ENCODE measurements around the gene TMTC2.

The TMTC2 gene

DNA sequence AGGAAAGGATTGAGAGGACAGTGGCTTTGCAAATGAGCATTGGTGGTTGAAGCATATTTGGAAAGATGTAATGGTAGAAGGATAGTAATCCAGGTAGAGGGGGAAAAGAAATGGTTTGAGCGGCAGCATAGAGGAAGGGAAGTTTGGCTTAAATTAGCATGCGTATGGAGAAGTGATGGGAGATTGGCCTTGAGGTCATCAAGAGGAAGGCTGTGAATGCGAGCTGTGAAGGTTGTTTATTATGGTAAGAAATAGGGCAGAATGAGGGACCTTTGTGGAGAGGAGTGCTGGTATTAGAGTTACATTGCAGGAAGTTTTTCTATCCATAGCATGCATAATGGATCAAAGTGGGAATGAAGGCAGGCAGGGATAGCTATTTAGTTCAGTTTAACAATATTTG is 162.1 kb downstream of the TMTC2 start:
- DNase-seq, result no peak

DNA sequence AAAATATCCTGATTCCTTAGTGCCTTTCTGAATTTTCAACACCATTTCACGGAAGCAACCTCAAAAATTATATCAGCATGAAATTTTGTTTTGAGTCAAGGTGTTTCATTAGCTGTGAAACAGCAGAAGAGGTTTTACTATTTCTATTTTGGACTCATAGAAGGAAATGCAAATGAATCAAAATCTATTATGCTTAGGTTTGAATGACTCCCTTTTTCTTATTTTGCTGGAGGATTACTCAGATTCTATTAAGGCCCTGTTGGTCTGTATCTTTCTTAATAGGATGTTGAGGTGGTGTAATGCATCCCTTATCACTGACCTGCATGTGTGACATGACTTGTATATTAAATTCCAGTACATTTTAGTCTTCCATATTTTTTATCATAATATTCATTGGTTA is 165.8 kb downstream of the TMTC2 start:
- DNase-seq, result no peak

- no peak for DNase-seq
Observed at GRCh38 chr12:82855872-82856271, 169.2 kb downstream of the TMTC2 start.

DNA sequence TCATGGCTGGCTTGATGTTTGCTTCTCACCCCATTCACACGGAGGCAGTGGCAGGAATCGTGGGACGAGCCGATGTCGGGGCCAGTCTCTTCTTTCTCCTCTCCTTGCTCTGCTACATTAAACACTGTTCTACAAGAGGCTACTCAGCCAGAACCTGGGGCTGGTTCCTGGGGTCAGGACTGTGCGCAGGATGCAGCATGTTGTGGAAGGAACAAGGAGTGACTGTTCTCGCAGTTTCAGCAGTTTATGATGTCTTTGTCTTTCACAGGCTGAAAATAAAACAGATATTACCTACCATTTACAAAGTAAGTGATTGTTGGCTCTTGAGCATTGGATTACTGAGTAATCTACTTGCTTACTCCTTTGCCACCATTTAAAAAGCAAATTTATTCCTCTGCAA is 170.6 kb downstream of the TMTC2 start:
- no peak for DNase-seq

DNA sequence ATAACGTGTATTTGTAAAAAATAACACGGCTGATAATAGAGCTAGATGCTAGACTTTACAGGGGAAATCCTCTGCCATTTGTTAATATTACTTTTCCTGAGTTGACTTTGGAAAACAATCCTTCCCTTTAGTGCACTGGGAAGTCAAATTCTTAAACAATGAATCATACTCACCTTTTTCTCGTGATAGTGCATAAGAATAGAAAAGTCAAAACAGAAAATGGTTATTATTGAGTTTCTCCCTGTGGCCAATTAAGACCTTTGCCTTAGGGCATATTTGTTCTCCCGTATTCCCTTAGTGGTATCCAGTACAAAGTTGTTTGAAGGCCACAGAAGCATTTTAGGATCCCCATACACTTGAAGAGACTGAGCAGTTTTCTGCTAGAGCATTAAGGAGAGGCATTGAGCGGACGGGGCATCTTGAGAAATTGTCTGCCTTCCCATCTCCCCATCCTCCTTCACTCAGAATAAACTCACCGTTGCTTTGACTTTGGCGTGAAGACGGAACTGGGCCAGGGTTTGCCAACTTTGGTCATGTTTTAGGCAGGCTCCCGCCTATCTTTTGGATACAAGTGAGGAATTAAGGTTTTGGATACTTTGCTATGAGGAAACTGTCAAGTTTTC is 171.3 kb downstream of the TMTC2 start:
- no peak for DNase-seq

DNA sequence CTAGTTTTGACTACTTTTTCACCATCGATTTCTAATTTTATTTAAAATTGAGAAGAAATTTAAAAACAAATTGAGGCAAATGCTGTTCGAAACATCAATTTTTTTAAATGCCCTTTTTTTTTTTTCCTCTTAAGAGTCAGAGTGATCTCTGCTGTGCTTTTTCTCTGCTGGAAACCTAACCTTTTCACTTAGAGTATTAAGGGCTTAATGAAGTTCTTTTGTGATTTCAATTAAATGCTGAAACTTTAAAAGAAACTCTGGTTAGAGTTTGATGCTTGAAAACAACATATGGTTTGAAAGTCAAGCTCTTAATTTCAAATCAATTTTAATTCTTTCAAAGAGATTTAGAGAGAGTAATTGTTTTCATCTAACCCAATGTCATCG is 171.8 kb downstream of the TMTC2 start:
- DNase-seq, result no peak

GRCh38 chr12:82862069-82862841 is 175.5 kb downstream of the TMTC2 start:
- DNase-seq, result no peak

DNA sequence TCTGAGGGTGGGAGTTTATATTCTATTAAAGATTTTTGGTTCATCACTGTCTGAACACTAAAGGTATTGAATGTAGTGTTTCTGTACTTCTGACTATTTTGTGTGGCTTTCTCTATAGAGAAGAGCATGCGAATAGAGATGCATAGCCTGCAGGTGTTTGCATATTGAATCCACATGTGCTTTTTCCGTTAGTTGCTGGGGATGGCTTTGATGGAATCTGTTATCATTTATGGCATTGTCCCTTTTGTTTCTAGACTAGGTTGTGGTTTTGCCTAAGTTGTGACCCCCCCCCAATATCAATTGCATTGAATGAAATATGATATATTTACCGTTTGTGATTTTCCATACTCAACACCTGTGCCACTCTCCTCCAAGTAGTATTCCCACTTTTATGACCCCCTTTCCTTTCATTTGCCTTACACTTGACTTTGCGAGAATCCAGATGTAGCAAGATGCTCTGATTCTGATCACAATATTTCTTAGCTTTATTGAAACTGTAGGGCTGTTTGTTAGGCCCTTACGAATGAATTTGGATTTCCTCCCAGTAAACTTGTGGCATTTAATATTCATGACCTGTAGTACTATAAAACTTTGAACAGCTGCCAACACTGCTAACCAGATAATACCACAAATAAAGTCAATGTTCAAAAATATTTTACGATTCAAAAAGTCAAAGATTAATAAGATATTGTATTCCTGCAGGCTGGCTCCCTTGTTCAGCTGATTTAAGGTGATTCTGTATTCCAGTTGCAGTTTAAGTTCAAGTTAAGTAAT is 176.4 kb downstream of the TMTC2 start:
- no peak for DNase-seq

DNA sequence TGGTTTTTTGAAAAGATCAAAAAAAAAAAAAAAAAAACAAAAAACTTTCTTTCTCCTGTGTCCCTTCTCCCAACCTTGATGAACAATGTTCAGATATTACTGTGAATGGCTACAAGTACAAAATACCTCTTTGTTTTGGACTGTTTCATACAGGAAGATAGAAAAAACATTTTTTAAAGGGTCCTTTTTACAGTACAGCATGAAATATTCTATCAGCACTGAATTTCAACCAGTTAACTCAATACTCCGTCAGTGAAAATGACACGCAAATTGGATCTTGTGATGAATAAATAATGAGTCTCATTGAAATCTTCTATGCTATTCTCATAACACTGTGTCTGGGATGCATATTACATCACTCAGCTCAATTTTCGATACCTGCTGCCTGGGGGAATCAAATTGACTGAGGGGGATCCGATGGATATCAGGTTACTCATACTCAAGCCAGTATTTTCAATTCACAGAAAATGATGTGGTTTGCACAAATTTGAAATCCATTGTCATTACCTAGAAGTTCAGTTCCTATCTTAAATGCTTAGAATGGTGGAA is 179.6 kb downstream of the TMTC2 start:
- DNase-seq, result no peak

DNA sequence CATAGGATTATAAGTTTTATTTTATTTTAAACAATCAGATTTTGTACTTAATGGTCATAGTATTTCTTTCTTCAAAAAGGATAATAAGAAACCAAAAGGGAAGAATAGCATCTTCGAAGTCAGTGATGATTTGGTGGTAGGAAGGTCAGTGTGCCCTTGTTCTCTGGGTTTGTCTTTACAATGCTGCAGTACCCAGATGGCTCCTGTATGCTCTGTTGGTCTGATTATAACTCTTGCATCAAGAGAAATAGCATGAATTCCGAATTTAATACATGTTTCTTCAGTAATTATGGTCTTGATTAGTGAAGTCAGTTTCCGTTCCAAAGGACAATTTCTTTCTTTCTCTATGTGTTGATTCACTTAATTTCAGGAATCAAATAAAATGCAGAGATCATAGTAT is 180.2 kb downstream of the TMTC2 start:
- DNase-seq, result no peak

GRCh38 chr12:82867762-82868500 is 181.2 kb downstream of the TMTC2 start:
- no peak for DNase-seq

DNA sequence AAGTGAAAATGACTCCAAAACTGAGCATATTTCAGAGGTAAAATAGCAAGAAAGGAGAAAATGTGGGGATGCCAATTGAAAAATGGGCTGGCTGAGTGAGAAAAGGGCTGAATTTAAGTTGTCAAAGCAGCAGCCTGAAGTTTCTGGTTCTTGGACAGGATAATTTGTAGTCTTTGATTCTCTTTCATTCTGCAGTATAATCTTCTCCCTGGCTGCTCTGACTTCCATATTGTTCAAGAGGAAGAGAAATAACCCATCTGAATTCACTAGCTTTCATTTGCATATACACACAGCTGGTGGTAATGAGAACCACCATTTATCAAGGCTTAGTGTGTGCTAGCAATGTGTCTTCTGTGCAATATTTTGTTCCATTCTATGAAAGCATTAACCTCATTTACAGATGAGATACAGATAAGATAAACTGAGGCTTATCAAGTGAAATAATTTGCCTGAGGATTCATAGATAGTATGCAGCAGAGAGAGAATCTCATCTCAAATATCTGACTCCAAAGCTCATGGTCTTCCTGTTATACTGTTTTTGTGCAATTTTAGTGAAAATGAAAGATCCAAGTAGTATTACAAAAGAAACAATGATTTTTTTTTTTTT is 184.2 kb downstream of the TMTC2 start:
- DNase-seq, result no peak

- no peak for DNase-seq
Observed at GRCh38 chr12:82872088-82872487, 185.4 kb downstream of the TMTC2 start.

- no peak for DNase-seq
Observed at GRCh38 chr12:82873309-82873708, 186.6 kb downstream of the TMTC2 start.

GRCh38 chr12:82873951-82874350 is 187.2 kb downstream of the TMTC2 start:
- no peak for DNase-seq

DNA sequence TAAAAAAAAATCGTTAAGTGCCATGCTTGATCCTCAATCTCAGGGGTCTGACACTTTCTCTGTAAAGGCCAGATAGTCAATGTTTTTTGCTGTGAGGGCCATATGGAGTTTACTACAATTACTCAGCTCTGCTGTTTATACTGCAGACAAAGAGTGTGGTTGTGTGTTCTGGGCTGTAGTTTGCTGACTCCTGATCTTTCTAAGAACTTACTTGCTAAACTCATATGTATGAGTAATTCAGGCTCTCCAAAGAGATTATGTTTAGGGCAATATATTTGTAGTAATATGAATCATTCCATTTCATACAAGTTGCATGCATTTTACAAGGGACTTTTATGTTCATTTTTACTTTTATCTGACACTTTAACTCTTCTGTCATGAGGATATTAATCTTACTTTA is 188.2 kb downstream of the TMTC2 start:
- DNase-seq, result no peak

DNA sequence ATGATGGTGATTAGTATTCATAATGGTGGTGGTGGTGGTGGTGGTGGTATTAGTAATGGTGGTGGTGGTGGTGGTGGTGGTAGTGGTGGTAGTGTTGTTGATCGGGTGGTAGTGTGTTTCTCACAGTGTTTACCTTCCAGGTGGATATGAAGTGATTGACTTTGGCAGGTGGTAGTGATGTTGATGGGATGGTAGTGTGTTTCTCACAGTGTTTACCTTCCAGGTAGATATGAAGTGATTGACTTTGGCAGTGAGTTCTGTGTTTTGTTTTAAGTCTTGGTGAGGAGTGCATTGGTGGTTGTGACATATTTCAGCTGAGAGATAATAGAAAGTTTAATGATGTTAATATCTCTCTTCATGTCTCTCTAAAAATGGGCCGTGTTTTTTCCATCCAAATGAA is 189.4 kb downstream of the TMTC2 start:
- DNase-seq, result no peak

GRCh38 chr12:82877963-82878362 is 191.3 kb downstream of the TMTC2 start:
- no peak for DNase-seq

DNA sequence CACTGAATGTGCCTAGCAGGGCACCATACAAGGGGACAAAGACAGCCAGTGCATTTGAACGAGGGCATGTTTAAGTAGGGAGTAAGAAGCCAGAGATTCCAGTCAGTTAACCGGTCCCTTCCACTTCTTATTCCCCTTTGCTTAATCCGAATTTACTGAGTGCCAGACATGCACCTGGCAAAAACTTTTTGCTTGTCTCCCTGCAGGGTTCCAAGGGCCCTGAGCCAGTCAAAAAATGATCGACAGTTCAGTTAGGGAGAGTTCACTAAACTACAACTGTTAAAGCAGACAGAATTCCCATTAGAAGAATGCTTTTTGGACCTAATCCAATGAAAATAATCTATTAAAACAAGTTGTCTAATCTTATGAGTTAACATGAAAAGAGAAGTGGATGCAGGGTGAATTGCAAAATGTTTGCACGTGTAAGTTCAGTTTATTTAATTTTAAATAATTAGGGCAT is 193.8 kb downstream of the TMTC2 start:
- DNase-seq, result no peak

GRCh38 chr12:82883394-82884355 is 197.0 kb downstream of the TMTC2 start:
- DNase-seq, result no peak

DNA sequence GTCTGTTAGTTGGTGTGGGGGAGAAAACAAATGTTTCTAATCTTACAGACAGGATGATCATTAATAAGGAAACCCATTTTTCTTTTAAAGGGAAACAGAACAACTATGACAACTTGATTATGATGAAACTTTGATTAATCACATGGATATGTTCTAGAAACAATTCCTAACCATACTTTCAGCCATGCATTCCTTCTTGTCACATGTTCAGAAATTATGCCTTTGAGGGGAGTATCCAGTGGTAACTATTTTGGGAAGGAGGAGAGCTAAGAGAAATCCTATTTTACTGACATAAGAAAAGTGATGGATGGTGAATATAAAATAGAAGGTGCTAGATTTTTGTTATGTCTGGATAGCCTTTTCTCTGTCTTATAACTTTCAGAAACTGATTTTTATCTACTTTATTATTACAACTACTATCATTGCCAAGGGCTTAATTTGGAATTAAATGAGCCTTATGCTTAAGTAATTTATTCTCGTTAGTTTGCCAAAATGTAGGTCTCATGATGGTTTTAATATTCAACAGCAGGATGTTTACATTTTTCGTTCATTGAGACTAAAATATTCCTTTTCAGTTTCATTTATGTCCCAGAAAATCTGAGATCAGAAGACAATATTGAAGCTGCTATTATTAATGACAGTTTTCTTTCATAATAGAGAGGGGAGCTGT is 200.1 kb downstream of the TMTC2 start:
- no peak for DNase-seq

Measured in NCI-H1417 treated with DMSO at 0.1 percent for 48 hours (cell line).